ENCODE measurements around the gene CD28.

- TF ChIP-seq CTCF (IDR thresholded peaks at IDR 0.05; ENCODE audit: low read length) (no peak), EZH2 (IDR thresholded peaks at IDR 0.05; ENCODE audit: borderline replicate concordance, low read length) (no peak)
Observed at GRCh38 chr2:203689426-203690116, 16.9 kb upstream of the CD28 start.
